SK-N-SH treated with all-trans-retinoic acid at 6 μM for 48 hours (cell line): Measurements from ENCODE around the gene PRR33.

Source experiments
- ARNTL ChIP-seq: fragments of 450-650 bp; formaldehyde crosslinking; IDR thresholded peaks from 2 replicates; pipeline ENCODE4 v1.5.0; 2020; ENCODE audit warnings: low read depth, mild to moderate bottlenecking, moderate library complexity, borderline replicate concordance
- CREB5 ChIP-seq: fragments of 250-450 bp; sonication (Bioruptor Pico); IDR thresholded peaks from 2 replicates; pipeline ENCODE4 v1.5.1; 2020; ENCODE audit warnings: low read depth, mild to moderate bottlenecking, moderate library complexity
- CSRNP3 ChIP-seq: fragments of 250-450 bp; sonication (Bioruptor Pico); IDR thresholded peaks from 2 replicates; pipeline ENCODE4 v1.5.1; 2021; ENCODE audit warnings: mild to moderate bottlenecking, moderate library complexity
- ISL1 ChIP-seq: fragments of 250-450 bp; sonication (Bioruptor Pico); IDR thresholded peaks from 2 replicates; pipeline ENCODE4 v2.1.2; 2022; ENCODE audit warnings: mild to moderate bottlenecking, moderate library complexity
- OSR1 ChIP-seq: fragments of 250-450 bp; sonication (Bioruptor Pico); IDR thresholded peaks from 2 replicates; pipeline ENCODE4 v1.8.0; 2022; ENCODE audit warnings: moderate library complexity, mild to moderate bottlenecking, inconsistent platforms
- PATZ1 ChIP-seq: fragments of 250-450 bp; sonication (Bioruptor Pico); IDR thresholded peaks from 2 replicates; pipeline ENCODE4 v1.8.0; 2020; ENCODE audit warnings: mild to moderate bottlenecking, moderate library complexity, borderline replicate concordance
- POU6F1 ChIP-seq: fragments of 250-450 bp; sonication (Bioruptor Pico); IDR thresholded peaks from 2 replicates; pipeline ENCODE4 v1.8.0; 2021; ENCODE audit warnings: low read depth, mild to moderate bottlenecking, moderate library complexity, borderline replicate concordance
- SNAI2 ChIP-seq: fragments of 250-450 bp; sonication (Bioruptor Pico); IDR thresholded peaks from 2 replicates; pipeline ENCODE4 v1.5.0; 2020; ENCODE audit warnings: mild to moderate bottlenecking, moderate library complexity
- TSHZ2 ChIP-seq: fragments of 250-450 bp; sonication (Bioruptor Pico); IDR thresholded peaks from 2 replicates; pipeline ENCODE4 v1.5.0; 2020; ENCODE audit warnings: mild to moderate bottlenecking, moderate library complexity
- ZFP30 ChIP-seq: fragments of 450-650 bp; formaldehyde crosslinking; IDR thresholded peaks from 2 replicates; pipeline ENCODE4 v1.5.0; 2022; ENCODE audit warnings: mild to moderate bottlenecking, moderate library complexity
- ZNF8 ChIP-seq: fragments of 450-650 bp; formaldehyde crosslinking; IDR thresholded peaks from 2 replicates; pipeline ENCODE4 v1.5.0; 2020; ENCODE audit warnings: mild to moderate bottlenecking, moderate library complexity

GRCh38 chr11:1867381-1867780 lies 24.3 kb downstream of the PRR33 start:
- TF ChIP-seq TSHZ2 (CRISPR knock-in tag) (no peak), PATZ1 (CRISPR knock-in tag) (no peak), ARNTL (no peak), CREB5 (CRISPR knock-in tag) (no peak), OSR1 (CRISPR knock-in tag) (no peak), POU6F1 (CRISPR knock-in tag) (no peak), CSRNP3 (CRISPR knock-in tag) (no peak), ISL1 (CRISPR knock-in tag) (no peak), ZNF8 (CRISPR knock-in tag) (no peak), SNAI2 (CRISPR knock-in tag) (no peak), ZFP30 (CRISPR knock-in tag) (no peak)
